ACHN (cell line): ENCODE results near the gene PCDHB16.
A peak's percentile ranks its signal among the peaks of the same experiment; 100 is the strongest.
"Not testable (repeated sequence)": the region's sequence is repeated elsewhere in the genome, so short reads cannot be mapped to it uniquely, and the experiment has no call there.

ENCODE experiments used
- DNase-seq: peaks from one replicate; pipeline ENCODE4 v3.0.0-alpha.2; 2015
- in situ Hi-C: cut with HindIII; loops from 2 replicates; pipeline ENCODE4 v1.10.0; 2017; ENCODE audit warnings: low sequenced_read_pairs, low pct_ligation_motif_present, low pct_unique_long_range_greater_than_20kb

PCDHB16 gene

GRCh38 chr5:141214583-141214982 lies 32.4 kb downstream of the PCDHB16 start:
- in situ Hi-C loops, DNase-seq: not testable (repeated sequence)

GRCh38 chr5:141215504-141215903 lies 33.3 kb downstream of the PCDHB16 start:
- DNase-seq, in situ Hi-C loops: not testable (repeated sequence)

- in situ Hi-C loops, DNase-seq: not testable (repeated sequence)
These were observed 33.8 kb downstream of the PCDHB16 start for GRCh38 chr5:141216035-141216434.

GRCh38 chr5:141223112-141223783 lies 41.1 kb downstream of the PCDHB16 start, which contains the start of gene PCDHB14:
TSS of gene PCDHB14 (plus strand) at chr5:141223343. CDS start at chr5:141223506, 163 bp downstream.
- in situ Hi-C loops: no loop called here
- peak; percentile 62 for DNase-seq

GRCh38 chr5:141224844-141225243 lies 42.7 kb downstream of the PCDHB16 start:
- in situ Hi-C loops, DNase-seq: not testable (repeated sequence)

- DNase-seq, in situ Hi-C loops: not testable (repeated sequence)
These were observed 43.2 kb downstream of the PCDHB16 start for GRCh38 chr5:141225421-141225820.

GRCh38 chr5:141234109-141234667 lies 52.0 kb downstream of the PCDHB16 start:
- in situ Hi-C loops: no loop called here
- no peak for DNase-seq
